Measurements from ENCODE around the gene SCG2.

The SCG2 gene

GRCh38 chr2:223566396-223566795 is 35.8 kb downstream of the SCG2 start:
- no peak for DNase-seq

GRCh38 chr2:223563462-223563861 is 38.7 kb downstream of the SCG2 start:
- no peak for DNase-seq

- DNase-seq = no peak
Measured at GRCh38 chr2:223562078-223562477, 40.1 kb downstream of the SCG2 start.

DNA sequence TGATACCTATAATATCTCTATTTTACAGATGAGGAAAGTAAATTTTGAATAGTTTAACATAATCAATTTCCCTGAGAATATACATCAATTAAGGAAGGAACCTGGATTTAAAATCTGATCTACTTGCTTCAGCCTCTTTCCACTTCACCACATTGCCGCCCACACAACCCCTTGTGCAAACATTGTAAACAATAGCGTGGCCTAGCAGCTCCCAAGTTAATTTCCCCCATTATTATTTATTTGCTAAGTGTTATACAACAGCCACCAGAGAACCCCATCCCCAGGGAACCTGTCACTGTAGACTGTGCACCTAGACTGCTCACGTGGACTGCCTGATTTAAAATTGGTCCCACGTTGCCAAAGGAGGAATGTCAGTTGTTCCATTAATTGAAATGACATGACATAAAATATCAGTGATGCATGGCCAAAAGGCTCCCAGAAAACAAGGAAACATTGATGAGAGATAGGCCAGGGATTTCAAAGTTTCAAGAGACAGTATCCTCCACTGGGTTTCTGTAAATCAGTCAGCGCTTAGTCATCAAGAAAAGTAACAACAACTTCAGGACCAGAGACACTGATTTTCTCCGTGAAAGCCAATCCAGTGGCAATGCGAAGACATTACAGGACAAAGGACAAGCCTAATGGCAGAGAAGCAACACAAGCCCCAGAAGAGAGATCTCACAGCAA is 41.3 kb downstream of the SCG2 start:
- no peak for DNase-seq

DNA sequence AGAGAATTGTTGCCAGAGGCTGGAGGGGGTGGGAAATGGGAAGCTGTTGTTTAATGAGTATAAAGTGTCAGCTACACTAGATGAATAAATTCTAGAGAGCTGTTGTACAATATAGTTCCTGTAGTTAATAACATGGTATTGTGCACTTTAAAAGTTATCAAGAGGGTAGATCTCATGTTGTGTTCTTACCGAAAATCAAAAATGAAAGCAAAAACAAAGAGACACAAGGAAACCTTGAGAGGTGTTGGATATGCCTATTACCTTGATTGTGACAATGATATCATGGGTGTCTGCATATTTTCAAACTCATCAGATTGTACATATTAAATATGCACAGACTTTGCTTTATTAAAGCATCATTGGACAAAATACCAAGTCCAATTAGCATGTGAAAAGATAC is 43.2 kb downstream of the SCG2 start:
- no peak for DNase-seq

- no peak for DNase-seq
Measured at GRCh38 chr2:223554923-223555322, 47.2 kb downstream of the SCG2 start.

DNA sequence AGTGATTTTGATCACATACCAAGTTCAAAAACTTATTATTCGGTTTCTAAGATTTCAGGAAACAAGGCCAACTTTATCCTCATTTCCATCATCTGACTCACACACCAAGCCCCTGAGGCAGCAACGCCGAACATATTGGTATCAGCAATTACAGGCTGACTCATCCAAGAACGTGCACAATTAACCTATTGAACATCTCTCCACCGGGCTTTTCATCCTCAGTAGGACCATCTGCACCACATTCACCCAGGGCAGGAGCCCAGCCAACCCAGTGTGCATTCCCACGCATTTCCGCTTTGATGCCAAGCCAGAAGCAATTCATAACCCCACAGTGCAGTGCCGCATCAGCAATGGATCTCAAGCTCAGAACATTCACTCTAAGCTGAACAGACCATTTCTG is 52.9 kb downstream of the SCG2 start:
- DNase-seq = no peak

- DNase-seq = no peak
Measured at GRCh38 chr2:223548194-223548593, 54.0 kb downstream of the SCG2 start.

Measured in activated CD4-positive, alpha-beta T cell treated with anti-CD3 and anti-CD28 coated beads for 1 hour (primary cell).